GM21825 (cell line): ENCODE results near the gene JPH4.
"Not testable (repeated sequence)": the region's sequence is repeated elsewhere in the genome, so short reads cannot be mapped to it uniquely, and the experiment has no call there.

Experiments used
- ATAC-seq: cut with Tn5 transposase; IDR thresholded peaks from one replicate; pipeline ENCODE4 v1.9.1; 2021; ENCODE audit warnings: mild to moderate bottlenecking, moderate library complexity; ENCODE audit not compliant: unreplicated experiment

Gene JPH4

GRCh38 chr14:23550131-23550811 lies 28.3 kb downstream of the JPH4 start:
- no peak for ATAC-seq

GRCh38 chr14:23548351-23549318 lies 30.0 kb downstream of the JPH4 start:
- no peak for ATAC-seq

- ATAC-seq, result no peak
Observed at GRCh38 chr14:23547924-23548323, 30.7 kb downstream of the JPH4 start.

- no peak for ATAC-seq
Observed at GRCh38 chr14:23546450-23547035, 32.0 kb downstream of the JPH4 start.

- no peak for ATAC-seq
Observed at GRCh38 chr14:23545740-23546365, 32.7 kb downstream of the JPH4 start.

- no peak for ATAC-seq
Observed at GRCh38 chr14:23544511-23545447, 33.8 kb downstream of the JPH4 start.

GRCh38 chr14:23543403-23543802 lies 35.2 kb downstream of the JPH4 start:
- no peak for ATAC-seq

GRCh38 chr14:23542261-23542660 lies 36.3 kb downstream of the JPH4 start:
- no peak for ATAC-seq

GRCh38 chr14:23540141-23540469 lies 38.5 kb downstream of the JPH4 start:
- ATAC-seq, result no peak

- no peak for ATAC-seq
Observed at GRCh38 chr14:23539248-23540140, 39.1 kb downstream of the JPH4 start.

- ATAC-seq, result no peak
Observed at GRCh38 chr14:23538785-23539184, 39.8 kb downstream of the JPH4 start.

- no peak for ATAC-seq
Observed at GRCh38 chr14:23538050-23538718, 40.4 kb downstream of the JPH4 start.

GRCh38 chr14:23537351-23538049 lies 41.1 kb downstream of the JPH4 start:
- no peak for ATAC-seq

- not testable (repeated sequence) for ATAC-seq
Observed at GRCh38 chr14:23536906-23537305, 41.7 kb downstream of the JPH4 start.

GRCh38 chr14:23536494-23536893 lies 42.1 kb downstream of the JPH4 start:
- no peak for ATAC-seq

- ATAC-seq, result no peak
Observed at GRCh38 chr14:23535943-23536342, 42.6 kb downstream of the JPH4 start.

- ATAC-seq, result no peak
Observed at GRCh38 chr14:23533652-23534435, 44.7 kb downstream of the JPH4 start.
